GM19099 (cell line): Measurements from ENCODE around the gene RPS17.

Source experiments
- POLR2A ChIP-seq: IDR thresholded peaks from 3 replicates; pipeline ENCODE4 v1.6.1; 2011; ENCODE audit warnings: low read depth; ENCODE audit not compliant: insufficient read length; ENCODE audit errors: extremely low read depth

Gene RPS17

DNA sequence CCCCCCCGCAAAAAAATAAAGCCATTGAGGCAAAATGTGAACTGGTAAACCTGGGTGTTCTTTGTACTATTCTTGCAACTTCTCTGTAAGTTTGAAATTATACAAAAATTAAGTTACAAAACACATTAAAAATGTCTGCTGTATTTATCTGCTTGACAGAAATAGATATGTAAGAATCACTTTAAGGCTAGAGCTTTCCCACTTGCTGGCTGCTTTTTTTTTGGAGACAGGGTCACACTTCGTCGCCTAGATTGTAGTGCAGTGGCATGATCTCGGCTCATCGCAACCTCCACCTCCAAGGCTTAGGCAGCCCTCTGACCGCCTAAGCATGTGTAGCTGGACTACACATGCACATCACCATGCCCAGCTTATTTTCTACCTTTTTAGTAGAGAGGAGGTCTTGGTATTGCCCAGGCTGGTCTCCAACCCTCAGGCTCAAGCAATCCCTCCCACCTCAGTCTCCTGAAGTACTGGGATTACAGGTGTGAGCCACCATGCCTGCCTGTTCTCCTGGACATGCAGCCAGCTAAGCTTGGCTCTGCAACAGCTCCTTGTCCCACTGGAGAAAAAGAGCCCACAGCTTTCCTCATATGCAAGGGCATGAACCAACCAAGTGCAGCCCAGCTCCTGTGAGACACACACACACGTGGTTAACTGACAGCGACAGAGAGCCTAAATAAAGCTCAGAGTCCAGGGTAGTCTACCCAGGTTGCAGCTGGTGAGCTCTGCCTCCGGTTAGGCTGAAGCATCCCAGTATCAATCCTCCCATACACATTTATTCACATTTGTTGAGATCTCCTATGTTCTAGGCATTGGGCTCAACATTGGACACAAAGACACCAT lies 4.5 kb downstream of the RPS17 start:
- no peak for TF ChIP-seq POLR2A

DNA sequence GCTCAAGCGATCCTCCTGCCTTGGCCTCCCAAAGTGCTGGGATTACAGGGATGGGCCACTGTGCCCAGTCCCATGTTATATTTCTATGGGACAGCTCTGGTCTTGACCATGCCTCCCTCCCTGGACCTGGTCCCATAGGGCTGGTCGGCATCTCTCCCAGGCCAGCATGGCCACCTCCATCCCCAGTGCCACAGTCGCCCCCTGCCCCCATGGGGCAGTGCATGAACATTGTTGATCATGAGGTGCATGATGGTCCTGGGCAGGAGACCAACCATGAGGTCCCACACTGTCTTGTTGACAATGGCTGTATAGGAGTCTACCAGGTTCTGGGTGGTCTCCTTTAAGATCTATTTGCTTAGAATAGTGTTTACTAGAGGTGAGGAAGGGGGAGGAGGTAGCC lies 6.5 kb downstream of the RPS17 start:
- no peak for TF ChIP-seq POLR2A

DNA sequence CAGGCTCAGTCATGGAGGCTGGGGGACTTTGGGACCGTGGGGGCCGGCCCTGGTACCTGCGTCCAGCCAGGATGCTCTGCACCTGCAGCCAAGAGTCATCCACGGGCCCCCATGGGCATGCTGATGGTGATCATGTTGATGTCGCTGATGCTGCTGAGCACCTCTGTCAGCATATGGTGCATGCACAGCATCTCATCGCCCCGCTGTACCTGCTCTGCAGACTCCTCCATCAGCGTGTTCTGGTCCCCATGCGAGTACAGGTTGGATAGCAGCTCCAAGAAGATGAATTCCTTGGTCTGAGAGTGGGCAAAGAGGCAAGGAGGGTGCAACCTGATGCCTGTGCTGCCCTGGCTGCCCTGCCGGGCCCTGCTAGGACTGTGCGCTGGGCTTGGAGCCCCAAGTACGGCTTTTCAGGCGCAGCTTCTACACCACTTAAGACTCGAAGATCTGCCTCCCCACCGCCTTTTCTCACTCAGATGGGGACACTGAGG lies 7.2 kb downstream of the RPS17 start:
- TF ChIP-seq POLR2A, result no peak

DNA sequence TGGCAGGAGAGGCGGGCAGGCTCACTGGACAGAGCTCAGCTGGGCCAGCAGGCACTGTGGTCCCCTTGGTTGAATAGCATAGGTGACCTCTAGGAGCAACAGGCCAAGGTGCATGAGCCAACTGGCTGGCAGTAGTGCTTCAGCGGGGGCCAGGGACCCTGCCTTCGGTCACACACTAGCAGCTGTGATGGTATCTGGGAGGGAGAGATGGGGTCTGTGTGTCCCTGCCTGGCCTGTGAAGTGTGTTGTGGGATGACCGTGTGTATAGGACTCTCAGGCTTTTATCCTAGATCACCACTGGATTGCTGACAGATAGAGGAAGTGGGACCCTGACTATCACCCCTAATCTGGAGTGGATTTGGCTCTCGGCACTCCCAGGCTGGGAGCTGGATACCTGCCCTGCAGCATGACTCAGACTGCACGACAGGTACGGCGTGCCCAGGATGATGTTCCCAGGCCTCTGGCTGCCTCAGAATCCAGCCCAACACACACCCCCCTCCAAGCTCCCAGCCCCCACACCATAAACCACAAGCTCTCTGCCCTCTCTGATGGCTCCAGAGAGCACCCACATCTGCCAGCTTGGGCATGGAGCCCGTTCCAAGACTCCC lies 7.8 kb downstream of the RPS17 start:
- no peak for TF ChIP-seq POLR2A

DNA sequence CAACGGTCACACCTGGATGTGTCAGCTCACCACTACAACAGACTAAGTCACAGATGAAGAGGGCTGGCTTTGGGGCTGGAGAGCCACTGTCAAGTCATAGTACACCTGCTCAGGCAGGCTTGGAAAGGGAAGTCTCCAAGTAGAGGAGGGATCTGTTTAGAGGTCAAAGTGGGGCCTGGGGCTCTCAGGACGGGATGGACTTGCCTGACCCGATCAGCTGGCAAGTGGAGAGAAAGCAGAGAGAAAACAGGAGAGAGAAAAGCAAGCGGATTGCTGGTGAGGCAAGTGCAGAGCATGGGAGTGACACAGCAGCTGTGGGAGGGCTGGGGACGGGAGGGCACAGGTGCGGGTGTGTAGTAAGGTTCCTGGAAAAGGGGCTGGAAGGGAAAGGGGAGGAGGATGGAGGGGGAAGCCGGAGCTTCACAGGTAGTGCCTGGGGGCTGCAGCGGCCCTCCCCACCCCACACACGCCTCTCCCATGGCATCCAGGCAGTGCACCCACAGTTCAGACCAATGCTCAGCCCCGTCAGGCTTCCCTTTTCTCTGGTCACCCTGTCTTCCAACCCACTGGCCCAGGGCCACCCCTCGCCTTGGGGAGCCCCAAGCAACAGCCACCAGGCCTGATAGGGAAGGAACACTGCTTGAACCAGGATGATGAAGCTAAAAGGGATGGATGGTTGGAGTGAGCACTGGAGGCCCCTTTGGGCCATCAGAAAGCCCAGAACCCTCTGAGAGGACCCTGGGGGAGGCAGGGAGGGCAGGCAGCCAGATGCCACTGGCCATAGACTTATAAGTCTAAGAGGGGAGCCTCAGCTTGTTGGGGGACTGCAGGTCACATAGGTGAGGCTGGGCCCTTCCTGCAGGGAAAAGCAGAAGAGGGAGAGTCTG lies 8.5 kb downstream of the RPS17 start:
- no peak for TF ChIP-seq POLR2A

DNA sequence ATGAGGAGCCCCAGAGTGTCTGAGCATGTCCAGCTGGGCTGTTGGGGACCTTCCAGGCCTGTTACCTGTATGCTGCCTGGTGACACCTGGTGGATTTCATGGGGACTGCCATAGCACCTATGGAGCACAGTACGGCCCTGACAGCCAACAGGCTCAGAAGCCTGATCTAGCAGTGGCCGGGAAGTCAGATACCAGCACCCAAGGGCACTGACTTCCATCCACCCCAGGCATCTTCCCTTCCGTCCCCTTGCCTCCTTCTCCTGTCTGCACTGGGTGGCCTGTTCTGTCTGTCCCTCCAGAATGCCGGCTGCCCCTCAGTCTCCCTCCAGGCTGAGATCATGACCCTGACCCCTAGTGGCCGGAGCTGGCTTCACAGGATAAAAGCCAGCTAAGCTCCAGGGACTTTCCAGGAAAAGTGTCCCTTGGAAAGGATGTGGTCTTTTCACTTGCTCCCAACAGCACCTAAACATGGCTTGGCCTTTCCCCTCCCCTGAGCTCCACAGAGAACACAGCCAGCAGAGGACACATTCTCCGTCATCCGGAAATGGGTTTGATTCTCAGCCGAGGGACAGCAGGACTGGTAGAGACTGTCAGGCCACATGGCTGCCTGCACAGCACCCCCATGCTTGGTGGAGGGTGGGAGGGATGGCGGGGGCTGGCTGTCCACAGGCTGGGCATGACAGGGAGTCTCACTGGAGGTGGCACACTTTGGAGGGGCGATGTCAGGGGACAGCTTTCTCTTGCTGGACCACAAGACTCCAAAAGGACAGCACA lies 9.5 kb downstream of the RPS17 start:
- TF ChIP-seq POLR2A, result no peak

DNA sequence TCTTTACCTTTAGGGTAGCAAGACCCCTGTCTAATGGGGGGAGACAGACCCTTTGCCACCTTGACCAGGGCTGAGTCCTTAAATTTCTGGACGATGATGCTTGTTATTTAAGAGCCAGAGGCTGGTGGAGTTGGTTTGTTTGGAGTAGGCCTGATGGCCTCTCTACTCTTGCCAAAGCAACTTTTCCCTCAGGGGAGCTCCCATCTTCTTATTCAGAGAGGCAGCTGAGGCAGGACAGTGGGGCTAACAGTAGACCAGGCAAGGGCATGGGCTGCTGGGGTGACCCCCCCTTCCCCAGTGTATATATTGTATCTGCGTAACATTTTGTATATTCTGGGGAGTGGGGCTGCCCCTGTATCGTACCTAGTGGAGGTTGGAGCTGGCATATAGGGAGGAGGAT lies 10.3 kb downstream of the RPS17 start:
- no peak for TF ChIP-seq POLR2A
